Right lobe of liver (tissue), 6 donors: ENCODE measurements around the gene C13orf46. TPM values are rescaled to one million over a fixed set of nuclear protein-coding genes. Genes with fewer than 3 reads are reported as not detected.

Experiments
- ATAC-seq, 4 donors: fragments of 200-7000 bp; cut with Tn5 transposase; one replicate each; pipeline ENCODE4 v1.9.1; 2020; ENCODE audit warnings: mild to moderate bottlenecking in 4 of 4, moderate library complexity in 4 of 4
- DNase-seq, 3 donors: peaks; one replicate each; pipeline ENCODE4 v3.0.0-alpha.2; 2020
- H3K27ac ChIP-seq, 3 donors: fragments of 200-600 bp; one replicate each; pipeline ENCODE4 v1.8.0; 2022
- H3K27me3 ChIP-seq, 2 donors: fragments of 200-600 bp; one replicate each; pipeline ENCODE4 v1.8.0; 2022
- H3K36me3 ChIP-seq, 4 donors: fragments of 200-600 bp; sonication (generic) in 1 of 4; one replicate each; pipeline versions ENCODE4 v1.5.1 to v1.8.0; 2017 to 2022; ENCODE audit warnings: control low read depth in 1 of 4
- H3K4me1 ChIP-seq, 4 donors: fragments of 200-600 bp; sonication (generic) in 1 of 4; one replicate each; pipeline versions ENCODE4 v1.5.1 to v1.8.0; 2017 to 2022; ENCODE audit warnings: control low read depth in 1 of 4
- H3K4me3 ChIP-seq, 3 donors: fragments of 200-600 bp; one replicate each; pipeline ENCODE4 v1.8.0; 2022
- H3K9me3 ChIP-seq, 4 donors: fragments of 200-600 bp; sonication (generic) in 1 of 4; one replicate each; pipeline versions ENCODE4 v1.5.1 to v1.8.0; 2017 to 2022; ENCODE audit warnings: control low read depth in 1 of 4
- CTCF ChIP-seq, 4 donors: fragments of 200-600 bp in 3 of 4; fragments of 450-650 bp in 1 of 4; IDR thresholded peaks; one replicate each; pipeline versions ENCODE4 v1.5.1 to v1.8.0; 2016 to 2022; ENCODE audit warnings: antibody characterized with exemption in 4 of 4, mild to moderate bottlenecking in 2 of 4
- POLR2A ChIP-seq: fragments of 450-650 bp; IDR thresholded peaks from one replicate; pipeline ENCODE4 v1.6.1; 2017; ENCODE audit warnings: antibody characterized with exemption, mild to moderate bottlenecking
- WGBS: methylation state at CpG from one replicate; pipeline ENCODE4 v1.1.6; 2018; ENCODE audit warnings: low coverage, low lambda C conversion rate; ENCODE audit not compliant: insufficient coverage; ENCODE audit errors: missing lambda C conversion rate; 5-methylcytosine and 5-hydroxymethylcytosine counted together
- intact Hi-C, 2 donors: fragments of 100-400 bp; cut with DNase I; formaldehyde crosslinking; loops; one replicate each; pipeline versions ENCODE4 v1.11.2 to v1.14.1; 2022
- total RNA-seq, 6 experiments: library from RNA; depleted of rRNA in 2 of 6; stranded (reverse); fragments of >200 nt in 2 of 6; fragmentation: NEBNext Ultra II Directional in 3 of 6; extraction: Animal tissue kit (Norgen Biotek cat#: 25700) in 3 of 6; gene quantifications; one replicate each; pipeline versions ENCODE4 v1.1.0 to v1.2.4, GENCODE V29; 2016 to 2023
- donor health status: DM: no; HTN: yes; CAD: no.
- donor health status: DM: no; HTN: no; CAD: no.
- donor health status: DM: no; HTN: no; CAD: no.
- donor health status: DM: no; HTN: yes; CAD: no.
- donor health status: DM: no; HTN: yes; CAD: no.

C13orf46 gene
- total RNA-seq, 6 experiments from 2014 or later, result 0.04 to 1.1 (median 0.60) TPM

GRCh38 chr13:113906571-113906970, 67.3 kb downstream of the C13orf46 start:
- ATAC-seq, result no peak

GRCh38 chr13:113905942-113906341, 67.9 kb downstream of the C13orf46 start:
- Histone ChIP-seq H3K27ac (no peak overlapping the region), H3K36me3 (no peaks in the 10 kb centered on the region), H3K27me3 (no peaks in the 10 kb centered on the region), H3K4me3 (no peak overlapping the region), H3K9me3 (no peaks in the 10 kb centered on the region), H3K4me1 (no peaks in the 10 kb centered on the region)
- ATAC-seq (no peak), DNase-seq (no peak)
- intact Hi-C loops, result loop anchor here in 1 of 2 donors (10.0 kb wide), 1 partner anchor 91 kb away; no protein-coding TSS in a partner anchor
- 93% methylated on average over 5 of the region's 8 CpGs for WGBS
- TF ChIP-seq CTCF (IDR thresholded peaks at IDR 0.05) (no peak), POLR2A (no peak)

More at GRCh38 chr13:113906571-113906970, 67.3 kb downstream of the C13orf46 start:
- TF ChIP-seq POLR2A (no peak), CTCF (IDR thresholded peaks at IDR 0.05) (no peak)
- no peaks in the 10 kb centered on the region for H3K27me3 ChIP-seq
- H3K4me3 ChIP-seq, result no peak overlapping the region
- no peaks in the 10 kb centered on the region for H3K36me3 ChIP-seq
- H3K27ac ChIP-seq, result no peak overlapping the region
- no peaks in the 10 kb centered on the region for H3K9me3 ChIP-seq
- WGBS, result 85% methylated on average over 2 of the region's 4 CpGs
- intact Hi-C loops, result loop anchor here in 1 of 2 donors (10.0 kb wide), 1 partner anchor 92 kb away; no protein-coding TSS in a partner anchor
- no peaks in the 10 kb centered on the region for H3K4me1 ChIP-seq
- no peak for DNase-seq

GRCh38 chr13:113905018-113905417, 68.9 kb downstream of the C13orf46 start:
- intact Hi-C loops, result loop anchor here in 1 of 2 donors (10.0 kb wide), 1 partner anchor 90 kb away; no protein-coding TSS in a partner anchor
- no peak for TF ChIP-seq POLR2A
- TF ChIP-seq CTCF (IDR thresholded peaks at IDR 0.05), result no peak
- no peaks in the 10 kb centered on the region for H3K27me3 ChIP-seq
- no peaks in the 10 kb centered on the region for H3K36me3 ChIP-seq
- H3K4me1 ChIP-seq, result no peaks in the 10 kb centered on the region
- DNase-seq (no peak), ATAC-seq (no peak)
- 73% methylated on average over 6 of the region's 9 CpGs for WGBS
- no peak overlapping the region for H3K27ac ChIP-seq
- H3K4me3 ChIP-seq, result no peak overlapping the region
- H3K9me3 ChIP-seq, result no peaks in the 10 kb centered on the region

- no peak overlapping the region for H3K27ac ChIP-seq
- no peaks in the 10 kb centered on the region for H3K27me3 ChIP-seq
- no peaks in the 10 kb centered on the region for H3K36me3 ChIP-seq
- intact Hi-C loops, result loop anchor here in 1 of 2 donors (10.0 kb wide), 1 partner anchor 90 kb away; no protein-coding TSS in a partner anchor
- H3K9me3 ChIP-seq, result no peaks in the 10 kb centered on the region
- no peak overlapping the region for H3K4me3 ChIP-seq
- peak in 1 of 3 donors; percentile 63 for DNase-seq
- H3K4me1 ChIP-seq, result no peaks in the 10 kb centered on the region
- peak; percentile 85 to 97 (median 90) for ATAC-seq
- no peak for TF ChIP-seq POLR2A
- peak; percentile 47 to 74 (median 64) for TF ChIP-seq CTCF (IDR thresholded peaks at IDR 0.05)
- WGBS, result 24% methylated on average over 7 of the region's 8 CpGs
These were observed 69.5 kb downstream of the C13orf46 start for GRCh38 chr13:113904411-113904810.
